T-helper 1 cell treated with Interleukin-12 subunit alpha and Interleukin-12 subunit beta and Interleukin-4 antibody, amounts not matched to agents 30 ng/mL and 1 ng/mL, for 36 hours (primary cell): ENCODE data around the gene ARL10. TPM values are rescaled to one million over a fixed set of nuclear protein-coding genes. Genes with fewer than 3 reads are reported as not detected.
"Not testable (repeated sequence)": the region's sequence is repeated elsewhere in the genome, so short reads cannot be mapped to it uniquely, and the experiment has no call there.

ENCODE experiments used
- intact Hi-C: fragments of 100-400 bp; cut with micrococcal nuclease; formaldehyde crosslinking; loops from one replicate; pipeline ENCODE4 v1.15.1; 2024
- total RNA-seq: library from RNA; stranded (reverse); gene quantifications from 2 replicates; pipeline ENCODE4 v1.2.3, GENCODE V29; 2022

ARL10 gene
- total RNA-seq, 1 donor from 2014 or later: 9.0 TPM

- intact Hi-C loops: not testable (repeated sequence)
Observed at GRCh38 chr5:176408252-176408573, 42.9 kb downstream of the ARL10 start.

- intact Hi-C loops: no loop called here
Observed at GRCh38 chr5:176408590-176408989, 43.3 kb downstream of the ARL10 start.

GRCh38 chr5:176409765-176410164 lies 44.5 kb downstream of the ARL10 start:
- intact Hi-C loops: no loop called here

DNA sequence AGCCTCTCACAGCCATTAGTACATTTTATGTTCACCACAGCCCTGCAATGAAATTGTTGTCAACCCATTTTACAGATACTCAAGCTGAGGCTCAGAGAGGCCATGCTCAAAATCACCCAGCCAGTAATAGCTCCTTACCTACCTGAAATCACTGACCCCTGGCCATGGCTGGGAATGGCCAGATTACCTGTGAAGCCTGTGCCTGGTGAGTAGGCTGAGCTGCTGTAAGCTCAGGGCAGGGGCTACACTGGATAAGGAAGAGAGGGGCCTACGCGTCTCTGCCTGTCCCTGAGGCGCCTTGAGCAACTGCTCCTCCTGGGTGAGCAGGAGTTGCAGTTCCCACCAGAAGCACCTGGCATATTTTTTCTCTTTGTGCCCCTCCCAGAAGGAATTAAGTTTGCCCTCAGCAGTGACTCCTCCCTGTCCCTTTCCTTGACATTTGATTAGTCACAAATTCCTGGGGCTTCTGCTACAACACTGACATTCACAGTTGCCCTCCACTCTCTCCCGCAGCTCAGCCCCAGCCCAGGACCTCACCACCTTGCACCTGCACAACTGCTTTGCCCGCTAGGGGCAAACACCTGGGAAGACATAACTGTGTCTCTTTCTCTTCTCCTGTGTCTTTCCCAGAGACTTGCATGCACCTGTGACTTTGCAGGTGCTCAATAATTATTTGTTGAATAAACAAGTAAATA lies 45.3 kb downstream of the ARL10 start:
- intact Hi-C loops: no loop called here

GRCh38 chr5:176412517-176413254 lies 47.4 kb downstream of the ARL10 start:
- intact Hi-C loops: no loop called here

- intact Hi-C loops: no loop called here
Observed at GRCh38 chr5:176413255-176413565, 47.9 kb downstream of the ARL10 start.

DNA sequence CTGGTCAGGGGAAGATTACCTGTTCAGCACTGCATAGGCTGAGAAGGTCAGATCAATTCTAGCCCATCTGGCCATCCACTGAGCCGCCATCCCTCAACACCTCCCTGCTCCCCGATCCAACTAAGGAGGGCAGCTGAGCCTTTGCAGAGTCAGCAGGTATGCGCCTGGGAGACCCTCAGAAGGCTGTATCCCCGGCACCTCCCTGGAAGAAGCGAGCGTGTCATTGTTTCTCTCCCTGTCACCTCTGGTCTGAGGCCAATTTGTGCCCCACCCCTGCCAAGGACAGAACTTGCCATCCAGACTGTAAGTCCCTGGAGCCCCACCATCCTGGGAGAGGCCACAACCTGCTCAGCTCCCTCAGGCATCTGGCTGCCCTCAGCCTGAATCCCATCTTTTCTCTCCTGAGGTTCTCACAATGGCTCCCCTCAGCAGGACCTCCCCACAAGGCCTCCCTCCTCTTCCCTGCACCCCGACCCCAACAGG lies 48.5 kb downstream of the ARL10 start:
- intact Hi-C loops: no loop called here

- intact Hi-C loops: no loop called here
Observed at GRCh38 chr5:176414704-176415103, 49.4 kb downstream of the ARL10 start.

DNA sequence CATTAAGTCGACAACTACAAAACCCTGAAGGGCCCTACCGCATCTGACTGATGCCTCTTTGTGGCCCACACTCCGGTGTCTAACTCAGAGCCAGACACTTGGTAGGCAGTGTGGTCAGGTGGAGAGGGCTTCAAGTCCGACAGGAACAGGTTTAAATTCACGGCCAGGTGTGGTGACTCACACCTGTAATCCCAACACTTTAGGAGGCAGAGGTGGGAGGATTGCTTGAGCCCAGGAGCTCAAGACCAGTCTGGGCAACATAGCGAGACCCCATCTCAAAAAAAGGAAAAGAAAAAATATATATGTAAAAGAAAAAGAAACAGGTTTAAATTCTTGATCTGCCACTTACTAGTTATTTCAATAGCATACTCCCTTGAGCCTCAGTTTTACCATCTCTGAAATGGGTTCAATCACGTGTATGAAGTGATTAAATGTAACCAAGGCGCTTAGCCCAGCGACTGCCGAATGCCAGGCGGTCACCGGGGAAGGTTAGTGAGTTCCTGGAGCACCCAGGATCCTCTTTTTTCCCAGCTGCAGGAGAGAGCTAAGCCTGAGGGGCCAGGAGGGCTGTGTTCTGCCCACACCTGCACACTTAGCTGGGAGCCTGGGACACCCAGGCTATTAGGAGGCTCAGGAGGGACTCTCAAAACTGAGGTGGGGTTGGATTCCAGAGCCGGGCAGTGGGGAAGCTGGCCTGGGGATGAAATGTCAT lies 50.1 kb downstream of the ARL10 start:
- intact Hi-C loops: no loop called here

GRCh38 chr5:176415952-176416924 lies 51.0 kb downstream of the ARL10 start, which contains the start of gene CLTB:
TSS of gene CLTB (minus strand) at chr5:176416539. CDS start at chr5:176416363, 176 bp downstream.
- intact Hi-C loops: loop anchor here (1.0 kb wide), 9 partner anchors 27 to 231 kb away; partner anchors contain the start of genes FAF2, KIAA1191, RNF44 and TSPAN17

- intact Hi-C loops: loop anchor here (1.0 kb wide), 9 partner anchors 28 to 230 kb away; partner anchors contain the start of genes FAF2, KIAA1191, RNF44 and TSPAN17
Observed at GRCh38 chr5:176416965-176417364, 51.7 kb downstream of the ARL10 start.

DNA sequence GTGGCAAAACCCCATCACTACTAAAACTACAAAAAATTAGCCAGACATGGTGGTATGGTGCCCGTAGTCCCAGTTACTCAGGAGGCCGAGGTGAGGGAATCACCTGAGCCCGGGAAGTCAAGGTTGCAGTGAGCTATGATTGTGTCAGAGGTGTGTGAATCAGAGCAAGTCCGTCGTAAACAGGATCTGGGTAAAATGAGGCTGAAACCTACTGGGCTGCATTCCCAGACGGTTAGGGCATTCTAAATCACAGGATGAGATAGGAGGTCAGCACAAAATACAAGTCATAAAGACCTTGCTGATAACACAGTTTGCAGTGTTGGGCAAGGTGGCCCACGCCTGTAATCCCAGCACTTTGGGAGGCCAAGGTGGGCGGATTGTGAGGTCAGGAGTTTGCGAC lies 53.0 kb downstream of the ARL10 start:
- intact Hi-C loops: no loop called here

DNA sequence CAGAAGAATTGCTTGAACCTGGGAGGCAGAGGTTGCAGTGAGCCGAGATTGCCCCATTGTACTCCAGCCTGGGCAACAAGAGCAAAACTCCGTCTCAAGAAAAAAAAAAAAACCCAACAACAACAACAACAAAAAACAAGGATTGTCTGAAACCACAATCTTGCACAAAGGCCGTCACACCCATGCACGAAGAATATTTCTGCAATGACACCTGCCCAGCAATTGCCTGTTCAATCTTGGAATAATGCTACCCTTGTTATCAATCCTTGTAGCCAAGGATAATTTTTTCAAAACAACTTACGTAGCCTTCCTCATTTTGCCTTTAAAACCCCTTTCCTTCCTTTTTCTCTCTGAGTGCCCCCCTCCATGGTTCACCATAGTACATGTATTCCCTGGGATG lies 54.8 kb downstream of the ARL10 start:
- intact Hi-C loops: no loop called here

- intact Hi-C loops: no loop called here
Observed at GRCh38 chr5:176420972-176421544, 55.8 kb downstream of the ARL10 start.

DNA sequence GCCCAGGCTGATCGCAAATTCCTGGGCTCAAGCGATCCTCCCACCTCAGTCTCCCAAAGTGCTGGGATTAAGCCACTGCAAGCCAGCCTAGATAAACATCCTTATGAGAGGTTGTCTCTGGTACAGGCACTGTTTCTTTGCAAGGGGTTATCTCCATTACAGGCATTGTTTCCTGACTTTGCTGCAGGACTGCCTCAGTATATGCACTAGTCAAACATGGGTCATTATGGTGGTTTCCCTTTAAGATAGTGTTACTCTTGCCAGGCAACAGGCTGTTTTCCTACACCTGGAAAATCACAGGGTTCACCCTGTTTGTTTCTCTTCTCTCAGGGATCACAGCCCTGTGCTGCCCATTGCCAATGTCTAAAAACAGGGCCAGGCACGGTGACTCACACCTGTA lies 58.9 kb downstream of the ARL10 start:
- intact Hi-C loops: no loop called here

GRCh38 chr5:176425138-176425537 lies 59.9 kb downstream of the ARL10 start:
- intact Hi-C loops: no loop called here

DNA sequence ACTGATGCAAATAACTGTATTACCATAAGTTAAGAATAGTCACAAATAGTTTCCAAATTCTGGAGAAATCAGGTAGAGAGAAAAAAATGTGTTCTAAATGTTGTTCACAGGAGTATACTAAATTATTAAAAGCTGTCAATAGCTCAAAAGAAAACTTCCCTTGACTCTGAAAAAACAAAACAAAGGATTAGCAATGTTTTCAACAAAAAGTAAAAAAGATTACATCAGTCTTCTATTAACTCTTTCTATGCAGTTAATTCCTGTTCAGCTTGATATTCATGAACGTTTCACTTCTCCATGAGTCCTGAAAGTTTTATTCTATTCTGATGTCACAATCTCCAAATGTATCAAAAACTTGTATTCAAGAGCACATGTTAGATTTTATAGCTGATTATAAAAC lies 60.5 kb downstream of the ARL10 start:
- intact Hi-C loops: no loop called here

GRCh38 chr5:176426876-176427275 lies 61.6 kb downstream of the ARL10 start:
- intact Hi-C loops: no loop called here

- intact Hi-C loops: no loop called here
Observed at GRCh38 chr5:176427971-176428370, 62.7 kb downstream of the ARL10 start.

- intact Hi-C loops: no loop called here
Observed at GRCh38 chr5:176429972-176430371, 64.7 kb downstream of the ARL10 start.
